NT2/D1 (cell line): ENCODE results near the gene BSN.

Experiments used
- DNase-seq: peaks from one replicate; pipeline ENCODE4 v3.0.0-alpha.2; 2011; ENCODE audit warnings: low read depth, low spot score
- H3K27me3 ChIP-seq: 2 replicates; pipeline ENCODE4 v1.6.0; 2011; ENCODE audit warnings: mild to moderate bottlenecking; ENCODE audit not compliant: insufficient read length, insufficient read depth
- H3K36me3 ChIP-seq: 2 replicates; pipeline ENCODE4 v1.6.1; 2011; ENCODE audit warnings: mild to moderate bottlenecking, low read length, mixed read lengths; ENCODE audit not compliant: insufficient read depth, insufficient read length
- H3K4me1 ChIP-seq: 2 replicates; pipeline ENCODE4 v1.5.1; 2011; ENCODE audit not compliant: insufficient read depth, insufficient read length
- H3K4me3 ChIP-seq: 2 replicates; pipeline ENCODE4 v1.5.1; 2011; ENCODE audit warnings: low read depth; ENCODE audit not compliant: insufficient read length
- H3K9ac ChIP-seq: 2 replicates; pipeline ENCODE4 v1.6.0; 2011; ENCODE audit warnings: low read depth; ENCODE audit not compliant: insufficient read length
- H3K9me3 ChIP-seq: 2 replicates; pipeline ENCODE4 v1.5.1; 2011; ENCODE audit warnings: mild to moderate bottlenecking, low read length; ENCODE audit not compliant: insufficient read depth
- SUZ12 ChIP-seq: IDR thresholded peaks from 2 replicates; pipeline ENCODE4 v1.6.1; 2011; ENCODE audit not compliant: insufficient read length, insufficient read depth; ENCODE audit errors: extremely low read depth
- YY1 ChIP-seq: IDR thresholded peaks from 2 replicates; pipeline ENCODE4 v1.6.1; 2011; ENCODE audit not compliant: insufficient read length, insufficient read depth
- ZNF274 ChIP-seq: IDR thresholded peaks from 2 replicates; pipeline ENCODE4 v1.6.1; 2011; ENCODE audit warnings: mild to moderate bottlenecking, low read depth, low read length

BSN gene

GRCh38 chr3:49664300-49664699 is 110.0 kb downstream of the BSN start:
- H3K36me3 ChIP-seq = no peaks in the 10 kb centered on the region
- H3K4me1 ChIP-seq = peaks cover 25% of the 10 kb centered on the region
- TF ChIP-seq SUZ12 = no peak
- no peak for TF ChIP-seq YY1
- TF ChIP-seq ZNF274 = no peak
- no peaks in the 10 kb centered on the region for H3K27me3 ChIP-seq
- no peaks in the 10 kb centered on the region for H3K9me3 ChIP-seq
- no peak for DNase-seq
- peak overlapping the region; percentile 28 for H3K9ac ChIP-seq
- no peak overlapping the region for H3K4me3 ChIP-seq

- no peak for DNase-seq
- Histone ChIP-seq H3K9me3 (no peaks in the 10 kb centered on the region), H3K9ac (no peak overlapping the region), H3K4me1 (peaks cover 27% of the 10 kb centered on the region), H3K4me3 (no peak overlapping the region), H3K36me3 (peaks cover 5% of the 10 kb centered on the region), H3K27me3 (no peaks in the 10 kb centered on the region)
- TF ChIP-seq ZNF274 (no peak), YY1 (no peak), SUZ12 (no peak)
Observed at GRCh38 chr3:49665822-49666519, 111.7 kb downstream of the BSN start.

GRCh38 chr3:49666592-49666991 is 112.3 kb downstream of the BSN start:
- no peak for DNase-seq
- no peaks in the 10 kb centered on the region for H3K9me3 ChIP-seq

GRCh38 chr3:49667701-49668413 is 113.6 kb downstream of the BSN start:
- TF ChIP-seq SUZ12 (no peak), YY1 (no peak), ZNF274 (no peak)
- Histone ChIP-seq H3K27me3 (no peaks in the 10 kb centered on the region), H3K36me3 (peaks cover 5% of the 10 kb centered on the region), H3K9me3 (no peaks in the 10 kb centered on the region), H3K9ac (no peak overlapping the region), H3K4me1 (peaks cover 27% of the 10 kb centered on the region), H3K4me3 (no peak overlapping the region)
- DNase-seq = no peak

More at GRCh38 chr3:49666592-49666991, 112.3 kb downstream of the BSN start:
- TF ChIP-seq ZNF274 (no peak), SUZ12 (no peak), YY1 (no peak)
- H3K36me3 ChIP-seq = peaks cover 5% of the 10 kb centered on the region
- H3K9ac ChIP-seq = no peak overlapping the region
- H3K4me1 ChIP-seq = peaks cover 27% of the 10 kb centered on the region
- no peaks in the 10 kb centered on the region for H3K27me3 ChIP-seq
- no peak overlapping the region for H3K4me3 ChIP-seq

- H3K9ac ChIP-seq = no peak overlapping the region
Observed at GRCh38 chr3:49668414-49668797, 114.1 kb downstream of the BSN start.

GRCh38 chr3:49668861-49669260 is 114.6 kb downstream of the BSN start:
- DNase-seq = no peak
- H3K4me1 ChIP-seq = peaks cover 21% of the 10 kb centered on the region
- TF ChIP-seq SUZ12 = no peak
- TF ChIP-seq YY1 = no peak
- no peak for TF ChIP-seq ZNF274
- peaks cover 5% of the 10 kb centered on the region for H3K36me3 ChIP-seq
- no peak overlapping the region for H3K4me3 ChIP-seq
- H3K27me3 ChIP-seq = no peaks in the 10 kb centered on the region
- H3K9ac ChIP-seq = no peak overlapping the region
- H3K9me3 ChIP-seq = no peaks in the 10 kb centered on the region

More at GRCh38 chr3:49668414-49668797, 114.1 kb downstream of the BSN start:
- TF ChIP-seq ZNF274 = no peak
- no peak for TF ChIP-seq SUZ12
- TF ChIP-seq YY1 = no peak
- no peak for DNase-seq
- Histone ChIP-seq H3K9me3 (no peaks in the 10 kb centered on the region), H3K36me3 (peaks cover 5% of the 10 kb centered on the region), H3K4me1 (peaks cover 25% of the 10 kb centered on the region), H3K4me3 (no peak overlapping the region), H3K27me3 (no peaks in the 10 kb centered on the region)

GRCh38 chr3:49669352-49669751 is 115.1 kb downstream of the BSN start:
- Histone ChIP-seq H3K9me3 (no peaks in the 10 kb centered on the region), H3K27me3 (no peaks in the 10 kb centered on the region), H3K36me3 (peaks cover 5% of the 10 kb centered on the region), H3K4me3 (no peak overlapping the region), H3K9ac (no peak overlapping the region), H3K4me1 (peaks cover 16% of the 10 kb centered on the region)
- TF ChIP-seq YY1 (no peak), SUZ12 (no peak), ZNF274 (no peak)
- DNase-seq = no peak
